Nephron progenitor cell (in vitro differentiated cells): ENCODE measurements around the gene RPS23.

Experiments used
- DNase-seq: peaks from one replicate; pipeline ENCODE4 v3.0.0; 2021
- H3K27ac Mint-ChIP-seq: 2 replicates; pipeline ENCODE4 v1.8.0; 2021; ENCODE audit warnings: mild to moderate bottlenecking, moderate library complexity, mixed read lengths
- H3K27me3 Mint-ChIP-seq: 2 replicates; pipeline ENCODE4 v1.8.0; 2021; ENCODE audit warnings: mild to moderate bottlenecking, low read depth, mixed read lengths; ENCODE audit not compliant: poor library complexity
- H3K36me3 Mint-ChIP-seq: 2 replicates; pipeline ENCODE4 v1.8.0; 2021; ENCODE audit warnings: low read depth, mixed read lengths
- H3K4me1 Mint-ChIP-seq: 2 replicates; pipeline ENCODE4 v1.8.0; 2021; ENCODE audit warnings: mixed read lengths
- H3K4me3 Mint-ChIP-seq: 2 replicates; pipeline ENCODE4 v1.8.0; 2021; ENCODE audit warnings: mild to moderate bottlenecking, moderate library complexity, mixed read lengths
- H3K9me3 Mint-ChIP-seq: 2 replicates; pipeline ENCODE4 v1.8.0; 2021; ENCODE audit warnings: mild to moderate bottlenecking, moderate library complexity, mixed read lengths
- CTCF ChIP-seq: fragments of 200-600 bp; sonication (generic); IDR thresholded peaks from 2 replicates; pipeline ENCODE4 v1.5.0; 2021; ENCODE audit warnings: antibody characterized with exemption

The RPS23 gene

GRCh38 chr5:82309091-82309531 lies 31.0 kb upstream of the RPS23 start:
- peaks cover 32% of the 10 kb centered on the region for H3K4me1 Mint-ChIP-seq
- no peaks in the 10 kb centered on the region for H3K27me3 Mint-ChIP-seq
- no peak for DNase-seq
- peaks cover 33% of the 10 kb centered on the region for H3K36me3 Mint-ChIP-seq
- no peak overlapping the region for H3K4me3 Mint-ChIP-seq
- no peak for TF ChIP-seq CTCF
- H3K27ac Mint-ChIP-seq, result no peak overlapping the region
- H3K9me3 Mint-ChIP-seq, result peaks cover 21% of the 10 kb centered on the region

- no peak for DNase-seq
- no peak overlapping the region for H3K27ac Mint-ChIP-seq
- TF ChIP-seq CTCF, result no peak
- H3K27me3 Mint-ChIP-seq, result no peaks in the 10 kb centered on the region
- peaks cover 27% of the 10 kb centered on the region for H3K4me1 Mint-ChIP-seq
- peaks cover 28% of the 10 kb centered on the region for H3K36me3 Mint-ChIP-seq
- no peak overlapping the region for H3K4me3 Mint-ChIP-seq
- peaks cover 21% of the 10 kb centered on the region for H3K9me3 Mint-ChIP-seq
Observed at GRCh38 chr5:82308416-82308815, 30.3 kb upstream of the RPS23 start.

- Mint-ChIP-seq H3K27ac (no peak overlapping the region), H3K4me1 (peaks cover 17% of the 10 kb centered on the region), H3K36me3 (peaks cover 28% of the 10 kb centered on the region), H3K9me3 (peaks cover 21% of the 10 kb centered on the region), H3K27me3 (no peaks in the 10 kb centered on the region), H3K4me3 (no peak overlapping the region)
- DNase-seq, result no peak
- TF ChIP-seq CTCF, result no peak
Observed at GRCh38 chr5:82307451-82307850, 29.3 kb upstream of the RPS23 start.

GRCh38 chr5:82306151-82306550 lies 28.0 kb upstream of the RPS23 start:
- H3K4me1 Mint-ChIP-seq, result peaks cover 14% of the 10 kb centered on the region
- H3K4me3 Mint-ChIP-seq, result no peak overlapping the region
- no peak for TF ChIP-seq CTCF
- H3K9me3 Mint-ChIP-seq, result peaks cover 21% of the 10 kb centered on the region
- H3K36me3 Mint-ChIP-seq, result peaks cover 28% of the 10 kb centered on the region
- no peak overlapping the region for H3K27ac Mint-ChIP-seq
- DNase-seq, result no peak
- H3K27me3 Mint-ChIP-seq, result no peaks in the 10 kb centered on the region

GRCh38 chr5:82301190-82301589 lies 23.0 kb upstream of the RPS23 start:
- peaks cover 3% of the 10 kb centered on the region for H3K27me3 Mint-ChIP-seq
- DNase-seq, result no peak
- no peak for TF ChIP-seq CTCF
- peaks cover 4% of the 10 kb centered on the region for H3K9me3 Mint-ChIP-seq
- peaks cover 4% of the 10 kb centered on the region for H3K36me3 Mint-ChIP-seq
- H3K4me1 Mint-ChIP-seq, result peaks cover 10% of the 10 kb centered on the region
- H3K27ac Mint-ChIP-seq, result no peak overlapping the region
- H3K4me3 Mint-ChIP-seq, result no peak overlapping the region

- Mint-ChIP-seq H3K27me3 (peaks cover 3% of the 10 kb centered on the region), H3K27ac (no peak overlapping the region), H3K4me1 (peaks cover 7% of the 10 kb centered on the region), H3K36me3 (peaks cover 4% of the 10 kb centered on the region), H3K9me3 (peaks cover 4% of the 10 kb centered on the region), H3K4me3 (no peak overlapping the region)
- no peak for DNase-seq
- TF ChIP-seq CTCF, result no peak
Observed at GRCh38 chr5:82298668-82299067, 20.5 kb upstream of the RPS23 start.
